Suprapubic skin (tissue), 4 donors: Measurements from ENCODE around the gene HNRNPH1. TPM values are rescaled to one million over a fixed set of nuclear protein-coding genes. Genes with fewer than 3 reads are reported as not detected.

Experiments
- DNase-seq, 2 donors: peaks; one replicate each; pipeline ENCODE4 v3.0.0-alpha.2; 2019; ENCODE audit warnings: low spot score in 2 of 2
- H3K27ac ChIP-seq: fragments of 200-600 bp; sonication (generic); one replicate; pipeline ENCODE4 v1.5.1; 2019
- H3K27me3 ChIP-seq: fragments of 200-600 bp; sonication (generic); one replicate; pipeline ENCODE4 v1.5.1; 2019
- H3K36me3 ChIP-seq: fragments of 200-600 bp; sonication (generic); one replicate; pipeline ENCODE4 v1.5.1; 2019
- H3K4me1 ChIP-seq: fragments of 200-600 bp; sonication (generic); one replicate; pipeline ENCODE4 v1.5.1; 2019
- H3K4me3 ChIP-seq: fragments of 200-600 bp; sonication (generic); one replicate; pipeline ENCODE4 v1.5.1; 2019; ENCODE audit warnings: mild to moderate bottlenecking
- H3K9me3 ChIP-seq: fragments of 200-600 bp; sonication (generic); one replicate; pipeline ENCODE4 v1.5.1; 2019
- EP300 ChIP-seq: sonication (generic); formaldehyde crosslinking; IDR thresholded peaks from one replicate; pipeline ENCODE4 v1.6.1; 2017; ENCODE audit warnings: antibody characterized with exemption
- POLR2A ChIP-seq, 2 donors: fragments of 450-650 bp; IDR thresholded peaks; one replicate each; pipeline ENCODE4 v1.6.1; 2017; ENCODE audit warnings: antibody characterized with exemption in 2 of 2, mild to moderate bottlenecking in 2 of 2, moderate library complexity in 2 of 2
- POLR2AphosphoS5 ChIP-seq, 3 donors: sonication (generic); formaldehyde crosslinking; IDR thresholded peaks; one replicate each; pipeline ENCODE4 v1.6.1; 2017; ENCODE audit warnings: antibody characterized with exemption in 3 of 3
- WGBS: methylation state at CpG from one replicate; pipeline ENCODE4 v1.1.5; 2018; 5-methylcytosine and 5-hydroxymethylcytosine counted together
- total RNA-seq, 4 donors: library from RNA; depleted of rRNA; stranded (reverse); fragments of >200 nt; gene quantifications; one replicate each; pipeline ENCODE4 v1.1.0, GENCODE V29; 2016
- TF ChIP-seq, protein P1 (sequence below), 2 donors: fragments of 200-600 bp in 1 of 2; fragments of 450-650 bp in 1 of 2; sonication (generic) in 1 of 2; IDR thresholded peaks; one replicate each; pipeline ENCODE4 v1.5.1; 2016 to 2019; ENCODE audit warnings: antibody characterized with exemption in 2 of 2, mild to moderate bottlenecking in 1 of 2, moderate library complexity in 1 of 2

HNRNPH1 gene
- total RNA-seq, 4 donors from 2014 or later: 260 to 868 (median 295) TPM

DNA sequence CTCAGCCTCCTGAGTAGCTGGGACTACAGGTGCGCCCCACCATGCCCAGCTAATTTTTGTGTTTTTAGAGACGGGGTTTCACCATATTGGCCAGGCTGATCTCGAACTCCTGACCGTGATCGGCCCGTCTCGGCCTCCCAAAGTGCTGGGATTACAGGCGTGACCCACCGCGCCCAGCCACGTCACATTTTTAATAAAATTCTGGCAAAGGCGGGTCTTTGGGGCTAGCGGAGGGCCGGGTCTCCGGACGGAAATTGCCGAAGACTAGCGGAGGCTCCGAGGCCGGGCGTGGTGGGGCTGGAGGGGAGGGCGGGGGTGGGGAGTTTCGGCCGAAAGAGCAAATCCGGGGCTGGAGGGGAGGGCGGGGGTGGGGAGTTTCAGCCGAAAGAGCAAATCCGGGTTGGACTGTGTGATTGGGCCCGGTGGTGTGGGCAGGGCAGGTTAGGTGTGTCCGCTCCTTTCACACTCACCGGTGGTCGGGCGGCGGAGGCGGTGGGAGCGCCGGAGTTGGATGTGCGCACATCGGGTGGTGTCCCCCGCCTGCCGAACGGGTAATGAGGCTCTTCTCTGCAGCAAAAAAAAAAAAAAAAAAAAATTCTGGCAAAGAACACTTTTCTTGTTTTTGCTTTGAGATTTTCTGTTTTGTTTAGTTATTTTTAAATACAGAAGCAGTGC is 46.0 kb downstream of the HNRNPH1 start:
- 97% methylated on average over 42 of the region's 42 CpGs for WGBS
- Histone ChIP-seq H3K9me3 (no peaks in the 10 kb centered on the region), H3K4me3 (no peak overlapping the region), H3K36me3 (peaks cover 59% of the 10 kb centered on the region), H3K27me3 (no peaks in the 10 kb centered on the region), H3K27ac (no peak overlapping the region), H3K4me1 (no peaks in the 10 kb centered on the region)
- TF ChIP-seq, protein P1, sequence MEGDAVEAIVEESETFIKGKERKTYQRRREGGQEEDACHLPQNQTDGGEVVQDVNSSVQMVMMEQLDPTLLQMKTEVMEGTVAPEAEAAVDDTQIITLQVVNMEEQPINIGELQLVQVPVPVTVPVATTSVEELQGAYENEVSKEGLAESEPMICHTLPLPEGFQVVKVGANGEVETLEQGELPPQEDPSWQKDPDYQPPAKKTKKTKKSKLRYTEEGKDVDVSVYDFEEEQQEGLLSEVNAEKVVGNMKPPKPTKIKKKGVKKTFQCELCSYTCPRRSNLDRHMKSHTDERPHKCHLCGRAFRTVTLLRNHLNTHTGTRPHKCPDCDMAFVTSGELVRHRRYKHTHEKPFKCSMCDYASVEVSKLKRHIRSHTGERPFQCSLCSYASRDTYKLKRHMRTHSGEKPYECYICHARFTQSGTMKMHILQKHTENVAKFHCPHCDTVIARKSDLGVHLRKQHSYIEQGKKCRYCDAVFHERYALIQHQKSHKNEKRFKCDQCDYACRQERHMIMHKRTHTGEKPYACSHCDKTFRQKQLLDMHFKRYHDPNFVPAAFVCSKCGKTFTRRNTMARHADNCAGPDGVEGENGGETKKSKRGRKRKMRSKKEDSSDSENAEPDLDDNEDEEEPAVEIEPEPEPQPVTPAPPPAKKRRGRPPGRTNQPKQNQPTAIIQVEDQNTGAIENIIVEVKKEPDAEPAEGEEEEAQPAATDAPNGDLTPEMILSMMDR (IDR thresholded peaks at IDR 0.05): no peak
- TF ChIP-seq POLR2AphosphoS5 (IDR thresholded peaks at IDR 0.05): no peak
- no peak for TF ChIP-seq EP300
- no peak for TF ChIP-seq POLR2A (IDR thresholded peaks at IDR 0.05)
- DNase-seq: peak in 1 of 2 donors; percentile 38

GRCh38 chr5:179572386-179572785 is 51.1 kb downstream of the HNRNPH1 start:
- H3K36me3 ChIP-seq: peaks cover 63% of the 10 kb centered on the region
- no peaks in the 10 kb centered on the region for H3K4me1 ChIP-seq
- no peaks in the 10 kb centered on the region for H3K9me3 ChIP-seq
- TF ChIP-seq, protein P1 (IDR thresholded peaks at IDR 0.05): no peak
- TF ChIP-seq POLR2AphosphoS5 (IDR thresholded peaks at IDR 0.05): no peak
- no peak for TF ChIP-seq POLR2A (IDR thresholded peaks at IDR 0.05)
- no peak for TF ChIP-seq EP300
- H3K27me3 ChIP-seq: no peaks in the 10 kb centered on the region
- DNase-seq: peak in 1 of 2 donors; percentile 38
- H3K4me3 ChIP-seq: no peak overlapping the region
- no peak overlapping the region for H3K27ac ChIP-seq
- WGBS: 98% methylated on average over 6 of the region's 8 CpGs

DNA sequence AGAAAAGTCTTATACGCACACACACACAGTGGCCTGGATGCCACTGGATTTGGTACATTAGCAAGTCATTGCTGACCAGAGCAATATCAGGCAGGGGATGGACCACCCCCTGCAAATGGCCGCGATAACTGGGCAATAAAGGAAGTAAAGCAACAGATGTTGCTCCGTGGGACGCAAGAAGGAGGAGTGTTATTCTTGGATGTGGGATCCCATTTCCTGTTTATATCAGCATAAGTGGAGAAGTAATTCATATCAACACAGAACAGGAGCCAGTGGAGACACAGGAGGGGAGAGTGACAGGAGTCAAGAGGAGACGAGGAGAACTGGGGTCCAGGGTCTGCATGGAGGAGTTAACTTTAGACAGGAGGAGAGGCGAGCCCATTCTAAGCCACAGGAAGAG is 54.8 kb downstream of the HNRNPH1 start:
- H3K4me3 ChIP-seq: no peak overlapping the region
- no peak for DNase-seq
- no peaks in the 10 kb centered on the region for H3K4me1 ChIP-seq
- no peak overlapping the region for H3K27ac ChIP-seq
- 77% methylated on average over 7 of the region's 7 CpGs for WGBS
- no peak for TF ChIP-seq POLR2A (IDR thresholded peaks at IDR 0.05)
- TF ChIP-seq EP300: no peak
- no peaks in the 10 kb centered on the region for H3K9me3 ChIP-seq
- no peaks in the 10 kb centered on the region for H3K27me3 ChIP-seq
- H3K36me3 ChIP-seq: peaks cover 66% of the 10 kb centered on the region

GRCh38 chr5:179564526-179564925 is 58.9 kb downstream of the HNRNPH1 start:
- Histone ChIP-seq H3K4me3 (no peak overlapping the region), H3K27ac (no peak overlapping the region), H3K36me3 (peaks cover 61% of the 10 kb centered on the region), H3K27me3 (no peaks in the 10 kb centered on the region), H3K9me3 (no peaks in the 10 kb centered on the region), H3K4me1 (peaks cover 8% of the 10 kb centered on the region)
- WGBS: 51% methylated on average over 2 of the region's 2 CpGs
- TF ChIP-seq POLR2AphosphoS5 (IDR thresholded peaks at IDR 0.05) (no peak), EP300 (no peak), POLR2A (IDR thresholded peaks at IDR 0.05) (no peak)
- TF ChIP-seq, protein P1 (IDR thresholded peaks at IDR 0.05): no peak
- DNase-seq: no peak

Other genes starting within 250 kb of the HNRNPH1 start
- 10 to 100 TPM; 37.8 to 61.3 (median 55.0) TPM for gene RUFY1, start 73.1 kb downstream of the HNRNPH1 start, total RNA-seq
- not detected for gene CBY3, start 57.4 kb upstream of the HNRNPH1 start, total RNA-seq
- 100 to 1,000 TPM; 185 to 282 (median 240) TPM for gene CANX, start 75.3 kb upstream of the HNRNPH1 start, total RNA-seq
- gene MAML1, start 109.2 kb upstream of the HNRNPH1 start, total RNA-seq: 10 to 100 TPM; 26.5 to 45.0 (median 38.6) TPM
- gene LTC4S, start 170.3 kb upstream of the HNRNPH1 start, total RNA-seq: 1 to 10 TPM; 3.5 to 7.9 (median 4.5) TPM
- gene MGAT4B, start 183.2 kb upstream of the HNRNPH1 start, total RNA-seq: 100 to 1,000 TPM in 2 of 4 donors, 10 to 100 TPM in 2; 74.5 to 142 (median 97.4) TPM
- 100 to 1,000 TPM; 183 to 282 (median 265) TPM for gene SQSTM1, start 197.2 kb upstream of the HNRNPH1 start, total RNA-seq
- gene MRNIP, start 235.1 kb upstream of the HNRNPH1 start, total RNA-seq: 100 to 1,000 TPM in 1 of 4 donors, 10 to 100 TPM in 3; 11.6 to 102 (median 22.6) TPM